Measurements from ENCODE around the gene DNAH7. TPM values are rescaled to one million over a fixed set of nuclear protein-coding genes. Genes with fewer than 3 reads are reported as not detected.
"Not testable (repeated sequence)": the region's sequence is repeated elsewhere in the genome, so short reads cannot be mapped to it uniquely, and the experiment has no call there.

The DNAH7 gene
- total and polyA plus RNA-seq, 8 donors, result 1.6 to 6.2 (median 4.8) TPM

- peaks cover 0 to under 1% of the 10 kb centered on the region in 2 donors for H3K9me3 ChIP-seq
- H3K36me3 ChIP-seq, result no peaks in the 10 kb centered on the region
- no peak overlapping the region for H3K27ac ChIP-seq
- TF ChIP-seq CTCF (IDR thresholded peaks at IDR 0.05), result no peak
- no peak for ATAC-seq
- no peak for DNase-seq
- H3K27me3 ChIP-seq, result no peaks in the 10 kb centered on the region
- intact Hi-C loops (cut with DNase I), result no loop called here
- H3K4me3 ChIP-seq, result no peak overlapping the region
- no peaks in the 10 kb centered on the region for H3K4me1 ChIP-seq
Measured at GRCh38 chr2:195925120-195925519, 143.5 kb downstream of the DNAH7 start.

GRCh38 chr2:195923889-195924288, 144.7 kb downstream of the DNAH7 start:
- no peak overlapping the region for H3K4me3 ChIP-seq
- H3K27ac ChIP-seq, result no peak overlapping the region
- H3K9me3 ChIP-seq, result peaks cover 0 to 5% of the 10 kb centered on the region in 2 donors
- intact Hi-C loops (cut with DNase I), result no loop called here
- TF ChIP-seq CTCF (IDR thresholded peaks at IDR 0.05), result no peak
- H3K4me1 ChIP-seq, result no peaks in the 10 kb centered on the region
- no peaks in the 10 kb centered on the region for H3K36me3 ChIP-seq
- H3K27me3 ChIP-seq, result no peaks in the 10 kb centered on the region
- ATAC-seq (no peak), DNase-seq (no peak)

GRCh38 chr2:195917021-195917600, 151.5 kb downstream of the DNAH7 start:
- H3K27me3 ChIP-seq; H3K27ac ChIP-seq; H3K4me3 ChIP-seq; intact Hi-C loops (cut with DNase I); DNase-seq; H3K4me1 ChIP-seq; H3K36me3 ChIP-seq; H3K9me3 ChIP-seq; ATAC-seq: not testable (repeated sequence)

- Histone ChIP-seq H3K36me3 (no peaks in the 10 kb centered on the region), H3K27me3 (no peaks in the 10 kb centered on the region), H3K27ac (no peak overlapping the region), H3K4me1 (no peaks in the 10 kb centered on the region), H3K9me3 (no peaks in the 10 kb centered on the region), H3K4me3 (no peak overlapping the region)
- DNase-seq (no peak), ATAC-seq (no peak)
- intact Hi-C loops (cut with DNase I), result no loop called here
- TF ChIP-seq CTCF (IDR thresholded peaks at IDR 0.05), result no peak
Measured at GRCh38 chr2:195912079-195912478, 156.6 kb downstream of the DNAH7 start.

- Histone ChIP-seq H3K27ac (no peak overlapping the region), H3K9me3 (no peaks in the 10 kb centered on the region), H3K4me3 (no peak overlapping the region), H3K27me3 (no peaks in the 10 kb centered on the region), H3K4me1 (no peaks in the 10 kb centered on the region), H3K36me3 (no peaks in the 10 kb centered on the region)
- DNase-seq (no peak), ATAC-seq (no peak)
- intact Hi-C loops (cut with DNase I), result no loop called here
- TF ChIP-seq CTCF (IDR thresholded peaks at IDR 0.05), result no peak
Measured at GRCh38 chr2:195910570-195910969, 158.1 kb downstream of the DNAH7 start.

- ATAC-seq (no peak), DNase-seq (no peak)
- TF ChIP-seq CTCF (IDR thresholded peaks at IDR 0.05), result no peak
Measured at GRCh38 chr2:195909926-195910325, 158.7 kb downstream of the DNAH7 start.

More at GRCh38 chr2:195909926-195910325, 158.7 kb downstream of the DNAH7 start:
- Histone ChIP-seq H3K4me1 (no peaks in the 10 kb centered on the region), H3K27me3 (no peaks in the 10 kb centered on the region), H3K4me3 (no peak overlapping the region), H3K36me3 (no peaks in the 10 kb centered on the region), H3K9me3 (no peaks in the 10 kb centered on the region), H3K27ac (no peak overlapping the region)
- intact Hi-C loops (cut with DNase I), result no loop called here

Data from left lung (tissue), 10 donors.